ENCODE measurements around the gene AFG1L.
"Not testable (repeated sequence)": the region's sequence is repeated elsewhere in the genome, so short reads cannot be mapped to it uniquely, and the experiment has no call there.

AFG1L gene

DNA sequence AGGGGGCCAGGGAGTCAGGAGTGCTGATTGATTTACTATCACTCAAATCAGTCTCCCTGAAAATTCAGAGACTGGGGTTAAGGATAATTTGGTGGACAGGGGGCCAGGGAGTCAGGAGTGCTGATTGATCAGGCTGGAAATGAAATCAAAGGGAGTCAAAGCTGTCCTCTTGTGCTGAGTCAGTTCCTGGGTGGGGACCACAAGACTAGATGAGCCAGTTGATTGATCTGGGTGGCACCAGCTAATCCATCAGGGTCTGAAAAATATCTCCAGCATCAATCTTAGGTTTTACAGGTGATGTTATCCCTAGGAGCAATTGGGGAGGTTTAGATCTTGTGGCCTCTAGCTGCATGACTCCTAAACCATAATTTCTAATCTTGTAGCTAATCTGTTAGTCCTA lies 6.1 kb upstream of the AFG1L start:
- DNase-seq (ENCODE audit: low read depth in 2 of 2) = no peak

DNA sequence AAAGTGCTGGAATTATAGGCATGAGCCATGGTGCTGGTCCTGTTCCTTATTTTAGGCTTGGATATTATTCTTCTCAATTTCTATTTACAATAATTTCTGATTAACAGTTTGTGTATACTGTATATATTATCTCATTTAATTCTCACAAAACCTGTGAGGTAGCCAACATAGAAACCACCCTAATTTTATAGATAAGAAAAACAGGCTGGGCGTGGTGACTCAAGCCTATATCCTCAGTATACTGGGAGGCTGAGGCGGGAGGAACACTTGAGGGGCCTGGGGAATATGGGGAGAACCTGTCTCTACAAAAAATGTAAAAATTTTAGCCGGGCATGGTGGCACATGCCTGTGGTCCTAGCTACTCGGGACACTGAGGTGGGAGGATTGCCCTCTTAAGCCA lies 3.8 kb upstream of the AFG1L start:
- no peak for DNase-seq (ENCODE audit: low read depth in 2 of 2)

DNA sequence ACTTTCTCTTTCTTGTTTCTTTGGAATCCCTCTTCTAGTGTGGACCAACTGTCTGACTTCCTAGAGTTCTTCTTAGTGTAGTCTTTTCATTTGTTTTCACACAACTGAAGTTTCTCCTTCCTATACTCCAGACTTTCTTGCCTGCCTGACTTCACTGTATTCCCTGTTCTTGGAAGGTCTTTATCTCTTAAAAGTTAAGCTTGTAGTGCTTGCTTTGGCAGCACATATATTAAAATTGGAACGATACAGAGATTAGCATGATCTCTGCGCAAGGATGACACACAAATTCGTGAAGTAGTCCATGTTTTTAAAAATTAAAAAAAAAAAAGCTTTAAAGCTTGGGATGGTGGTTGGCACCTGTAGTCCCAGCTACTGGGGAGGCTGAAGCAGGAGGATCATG lies 2.3 kb upstream of the AFG1L start:
- DNase-seq (ENCODE audit: low read depth in 2 of 2) = not testable (repeated sequence)

DNA sequence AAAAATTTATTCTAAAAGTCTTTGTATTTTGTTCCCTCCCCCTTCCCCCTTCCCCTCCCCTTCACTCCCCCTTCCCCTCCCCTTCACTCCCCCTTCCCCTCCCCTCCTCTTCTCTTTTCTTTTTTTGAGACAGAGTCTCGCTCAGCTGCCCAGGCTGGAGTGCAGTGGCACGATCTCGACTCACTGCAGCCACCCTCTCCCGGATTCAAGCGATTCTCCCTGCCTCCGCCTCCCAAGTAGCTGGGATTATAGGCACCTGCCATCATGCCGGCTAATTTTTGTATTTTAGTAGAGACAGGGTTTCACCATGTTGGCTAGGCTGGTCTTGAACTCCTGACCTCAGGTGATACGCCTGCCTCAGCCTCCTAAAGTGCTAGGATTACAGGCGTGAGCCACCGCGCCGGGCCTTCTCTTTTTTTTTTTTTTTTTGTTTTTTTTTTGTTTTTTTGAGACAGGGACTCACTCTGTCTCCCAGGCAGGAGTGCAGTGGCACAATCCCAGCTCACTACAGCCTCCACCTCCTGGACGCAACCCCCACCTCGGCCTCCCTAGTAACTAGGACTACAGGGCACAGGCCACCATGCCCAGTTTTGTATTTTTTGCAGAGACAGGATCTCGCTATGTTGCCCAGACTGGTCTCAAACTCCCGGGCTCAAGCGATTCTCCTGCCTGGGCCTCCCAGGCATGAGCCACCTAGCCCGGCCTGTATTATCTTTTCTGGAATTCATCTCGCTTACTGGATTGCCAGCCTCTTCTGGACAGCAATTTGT lies 1.1 kb upstream of the AFG1L start:
- DNase-seq (ENCODE audit: low read depth in 2 of 2) = no peak

- no peak for DNase-seq (ENCODE audit: low read depth in 2 of 2)
These were observed 542 bp upstream of the AFG1L start for GRCh38 chr6:108294297-108294726.

DNA sequence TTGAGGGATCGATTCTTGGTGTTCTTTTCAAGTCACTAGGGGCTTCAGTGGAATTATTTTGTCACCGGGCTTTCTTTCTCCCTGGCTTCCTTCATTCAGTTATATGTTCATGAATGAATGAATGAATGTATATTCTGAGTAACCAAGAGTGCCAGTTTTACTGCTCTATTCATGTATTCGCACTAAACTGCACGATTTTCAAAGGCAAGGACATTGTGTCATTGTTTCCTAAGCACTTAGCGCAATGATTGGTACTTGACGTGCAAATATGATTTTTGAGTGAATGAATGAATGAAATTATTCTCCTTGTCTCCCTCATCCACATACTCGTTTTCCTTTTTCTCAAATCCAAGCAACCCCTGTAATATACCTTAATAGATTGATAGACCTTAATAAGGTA lies 822 bp downstream of the AFG1L start:
- no peak for DNase-seq (ENCODE audit: low read depth in 2 of 2)

DNA sequence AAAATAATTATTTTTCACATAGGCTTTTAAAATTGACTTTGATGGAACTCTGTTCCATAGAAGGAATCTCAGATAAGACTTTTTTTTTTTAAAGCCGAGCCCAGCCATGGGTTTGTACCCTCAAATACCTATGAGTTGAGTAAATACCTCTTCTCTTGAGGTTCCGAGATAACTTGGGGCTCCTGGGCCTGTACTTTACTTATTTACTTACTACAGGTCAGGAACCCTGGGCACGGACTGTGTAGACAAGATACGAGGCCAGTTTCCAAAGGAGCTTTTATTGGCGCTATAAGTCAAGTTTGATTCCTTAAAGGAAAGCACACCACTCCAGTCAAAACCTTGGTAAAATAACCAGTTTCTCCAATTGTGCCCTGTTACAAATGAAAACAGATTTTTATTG lies 7.5 kb downstream of the AFG1L start:
- no peak for DNase-seq (ENCODE audit: low read depth in 2 of 2)

- no peak for DNase-seq (ENCODE audit: low read depth in 2 of 2)
These were observed 9.8 kb downstream of the AFG1L start for GRCh38 chr6:108304646-108305045.

- not testable (repeated sequence) for DNase-seq (ENCODE audit: low read depth in 2 of 2)
These were observed 13.8 kb downstream of the AFG1L start for GRCh38 chr6:108308641-108309040.

DNA sequence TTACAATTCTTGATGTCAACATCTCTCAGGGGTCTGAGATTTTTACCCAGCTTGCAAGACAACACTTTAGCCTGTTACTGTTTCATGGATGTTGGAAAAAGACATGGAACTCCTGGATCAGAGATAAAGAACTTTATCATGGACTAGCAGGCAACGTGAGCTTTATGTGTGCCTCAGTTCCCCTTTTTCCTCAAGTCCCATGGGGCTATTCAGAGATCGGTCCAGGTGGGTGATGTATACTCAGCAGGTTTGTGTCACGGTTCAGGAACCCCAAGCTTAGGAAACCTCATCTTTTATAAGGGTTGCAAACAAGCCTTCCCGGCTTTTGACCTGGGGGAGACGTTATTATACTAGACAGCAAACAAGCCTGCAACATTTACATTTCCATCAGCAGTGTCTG lies 15.0 kb downstream of the AFG1L start:
- DNase-seq (ENCODE audit: low read depth in 2 of 2) = no peak

GRCh38 chr6:108312605-108313004 lies 17.8 kb downstream of the AFG1L start:
- no peak for DNase-seq (ENCODE audit: low read depth in 2 of 2)

GRCh38 chr6:108321253-108321747 lies 26.4 kb downstream of the AFG1L start:
- DNase-seq (ENCODE audit: low read depth in 2 of 2) = no peak

- no peak for DNase-seq (ENCODE audit: low read depth in 2 of 2)
These were observed 27.9 kb downstream of the AFG1L start for GRCh38 chr6:108322728-108323127.

DNA sequence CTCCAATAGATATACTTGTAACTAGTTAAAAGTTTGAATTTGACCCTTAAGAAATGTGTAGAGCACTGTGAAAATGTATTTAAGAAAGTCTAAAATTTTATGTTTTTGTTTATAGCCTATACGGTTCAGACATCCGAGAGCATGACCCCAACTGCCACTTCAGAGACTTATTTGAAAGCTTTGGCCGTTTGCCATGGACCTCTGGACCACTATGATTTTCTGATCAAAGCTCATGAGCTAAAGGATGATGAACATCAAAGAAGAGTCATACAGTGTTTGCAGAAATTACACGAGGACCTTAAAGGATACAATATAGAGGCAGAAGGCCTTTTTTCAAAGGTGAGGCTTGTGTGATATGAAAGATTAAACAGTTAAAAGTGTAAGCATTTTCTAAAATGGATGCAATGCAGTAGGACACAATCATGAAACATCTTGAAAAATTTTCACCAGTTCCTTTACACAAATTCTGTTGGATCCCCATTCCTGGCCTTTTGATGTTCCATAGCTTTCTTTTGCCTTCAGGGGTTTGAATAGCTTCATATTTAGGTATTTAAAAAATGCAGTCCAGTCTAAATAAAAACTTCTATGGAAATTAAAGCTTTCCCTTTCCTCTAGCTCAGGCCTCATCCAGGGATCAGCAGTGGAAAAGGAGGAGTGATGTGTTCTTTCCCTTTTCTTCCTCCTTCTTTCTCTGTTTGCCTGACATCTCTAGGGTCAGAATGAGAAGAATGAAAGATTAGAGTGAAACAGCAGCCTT lies 29.0 kb downstream of the AFG1L start:
- no peak for DNase-seq (ENCODE audit: low read depth in 2 of 2)

GRCh38 chr6:108330221-108330785 lies 35.4 kb downstream of the AFG1L start:
- DNase-seq (ENCODE audit: low read depth in 2 of 2) = not testable (repeated sequence)

DNA sequence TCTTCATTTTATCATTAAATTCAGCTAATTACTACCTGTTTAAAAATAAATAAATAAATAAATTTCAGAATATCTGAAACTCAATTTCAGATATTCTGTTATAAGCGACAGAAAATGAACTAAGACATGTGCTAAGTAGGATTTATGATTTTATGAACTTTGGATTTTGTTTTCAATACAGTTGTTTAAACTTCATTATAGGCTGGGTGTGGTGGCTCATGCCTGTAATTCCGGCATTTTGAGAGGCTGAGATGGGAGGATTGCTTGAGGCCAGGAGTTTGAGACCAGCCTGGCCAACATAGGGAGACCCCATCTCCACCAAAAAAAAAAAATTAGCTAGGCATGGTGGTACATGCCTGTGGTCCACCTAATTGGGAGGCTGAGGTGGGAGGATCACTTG lies 36.0 kb downstream of the AFG1L start:
- no peak for DNase-seq (ENCODE audit: low read depth in 2 of 2)

- no peak for DNase-seq (ENCODE audit: low read depth in 2 of 2)
These were observed 37.1 kb downstream of the AFG1L start for GRCh38 chr6:108331982-108332381.

DNA sequence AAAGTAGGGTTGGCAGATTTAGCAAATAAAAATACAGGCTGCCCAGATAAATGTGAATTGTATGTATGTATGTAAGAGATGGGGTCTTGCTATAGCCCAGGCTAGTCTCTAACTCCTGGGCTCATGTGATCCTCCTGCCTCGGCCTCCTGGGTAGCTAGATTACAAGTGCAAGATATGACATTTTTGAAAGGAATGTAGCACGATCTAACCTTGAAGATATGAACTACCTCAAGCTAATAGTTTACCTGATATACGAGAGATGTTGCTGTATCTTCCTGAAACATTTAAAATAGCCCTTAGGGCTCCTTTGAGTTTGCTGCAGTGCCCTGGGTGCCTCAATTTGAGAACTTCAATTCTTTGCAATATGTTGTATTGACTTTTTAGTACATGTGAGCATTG lies 42.1 kb downstream of the AFG1L start:
- no peak for DNase-seq (ENCODE audit: low read depth in 2 of 2)

GRCh38 chr6:108337721-108338120 lies 42.9 kb downstream of the AFG1L start:
- no peak for DNase-seq (ENCODE audit: low read depth in 2 of 2)

- no peak for DNase-seq (ENCODE audit: low read depth in 2 of 2)
These were observed 46.5 kb downstream of the AFG1L start for GRCh38 chr6:108341372-108341771.

GRCh38 chr6:108343894-108344293 lies 49.0 kb downstream of the AFG1L start:
- DNase-seq (ENCODE audit: low read depth in 2 of 2) = no peak

GRCh38 chr6:108348655-108349349 lies 53.9 kb downstream of the AFG1L start:
- no peak for DNase-seq (ENCODE audit: low read depth in 2 of 2)
